ENCODE measurements around the gene COQ8A.

COQ8A gene

GRCh38 chr1:227003165-227003564 lies 63.1 kb downstream of the COQ8A start:
- CTCF ChIA-PET, result no interaction called here
- DNase-seq, result no peak
- no peak overlapping the region for H3K4me3 Mint-ChIP-seq
- H3K36me3 Mint-ChIP-seq, result no peaks in the 10 kb centered on the region
- H3K9me3 Mint-ChIP-seq, result no peaks in the 10 kb centered on the region
- H3K4me1 Mint-ChIP-seq, result no peaks in the 10 kb centered on the region
- H3K27me3 Mint-ChIP-seq, result no peaks in the 10 kb centered on the region
- H3K27ac Mint-ChIP-seq, result no peak overlapping the region

- H3K36me3 Mint-ChIP-seq, result no peaks in the 10 kb centered on the region
- no peaks in the 10 kb centered on the region for H3K9me3 Mint-ChIP-seq
- DNase-seq, result no peak
- no peak overlapping the region for H3K4me3 Mint-ChIP-seq
- peaks cover 4% of the 10 kb centered on the region for H3K27me3 Mint-ChIP-seq
- H3K27ac Mint-ChIP-seq, result no peak overlapping the region
- no peaks in the 10 kb centered on the region for H3K4me1 Mint-ChIP-seq
- CTCF ChIA-PET, result no interaction called here
Observed at GRCh38 chr1:227004796-227005195, 64.7 kb downstream of the COQ8A start.

- CTCF ChIA-PET, result interaction anchor here (0.8 kb wide), 1 partner anchor 17 kb away, joined by 3 read pairs; no protein-coding TSS in a partner anchor
- H3K36me3 Mint-ChIP-seq, result no peaks in the 10 kb centered on the region
- H3K4me3 Mint-ChIP-seq, result no peak overlapping the region
- DNase-seq, result no peak
- no peaks in the 10 kb centered on the region for H3K9me3 Mint-ChIP-seq
- no peak overlapping the region for H3K27ac Mint-ChIP-seq
- peaks cover 4% of the 10 kb centered on the region for H3K27me3 Mint-ChIP-seq
- no peaks in the 10 kb centered on the region for H3K4me1 Mint-ChIP-seq
Observed at GRCh38 chr1:227006226-227006796, 66.2 kb downstream of the COQ8A start.

- Mint-ChIP-seq H3K27ac (no peak overlapping the region), H3K4me1 (no peaks in the 10 kb centered on the region), H3K9me3 (no peaks in the 10 kb centered on the region), H3K36me3 (no peaks in the 10 kb centered on the region), H3K27me3 (peaks cover 5% of the 10 kb centered on the region), H3K4me3 (no peak overlapping the region)
- CTCF ChIA-PET, result interaction anchor here (0.6 kb wide), 1 partner anchor 47 kb away, joined by 3 read pairs; no protein-coding TSS in a partner anchor
- no peak for DNase-seq
Observed at GRCh38 chr1:227009937-227010336, 69.8 kb downstream of the COQ8A start.

GRCh38 chr1:227010645-227011044 lies 70.6 kb downstream of the COQ8A start:
- H3K27me3 Mint-ChIP-seq, result peaks cover 10% of the 10 kb centered on the region
- CTCF ChIA-PET, result interaction anchor here (0.6 to 1.1 kb wide), 2 partner anchors 46 to 384 kb away, joined by 3 read pairs; no protein-coding TSS in a partner anchor
- H3K9me3 Mint-ChIP-seq, result no peaks in the 10 kb centered on the region
- H3K4me1 Mint-ChIP-seq, result no peaks in the 10 kb centered on the region
- H3K27ac Mint-ChIP-seq, result no peak overlapping the region
- no peak overlapping the region for H3K4me3 Mint-ChIP-seq
- H3K36me3 Mint-ChIP-seq, result no peaks in the 10 kb centered on the region
- no peak for DNase-seq

GRCh38 chr1:227016990-227017389 lies 76.9 kb downstream of the COQ8A start:
- DNase-seq, result no peak
- Mint-ChIP-seq H3K4me1 (no peaks in the 10 kb centered on the region), H3K27me3 (peaks cover 6% of the 10 kb centered on the region), H3K27ac (no peak overlapping the region), H3K36me3 (no peaks in the 10 kb centered on the region), H3K9me3 (no peaks in the 10 kb centered on the region), H3K4me3 (no peak overlapping the region)
- CTCF ChIA-PET, result no interaction called here

GRCh38 chr1:227032396-227032795 lies 92.3 kb downstream of the COQ8A start:
- H3K4me3 Mint-ChIP-seq, result no peak overlapping the region
- H3K36me3 Mint-ChIP-seq, result no peaks in the 10 kb centered on the region
- DNase-seq, result no peak
- H3K9me3 Mint-ChIP-seq, result no peaks in the 10 kb centered on the region
- CTCF ChIA-PET, result no interaction called here
- H3K27me3 Mint-ChIP-seq, result no peaks in the 10 kb centered on the region
- H3K27ac Mint-ChIP-seq, result no peak overlapping the region
- H3K4me1 Mint-ChIP-seq, result no peaks in the 10 kb centered on the region

- no peaks in the 10 kb centered on the region for H3K9me3 Mint-ChIP-seq
- H3K4me1 Mint-ChIP-seq, result no peaks in the 10 kb centered on the region
- no peak overlapping the region for H3K27ac Mint-ChIP-seq
- H3K27me3 Mint-ChIP-seq, result no peaks in the 10 kb centered on the region
- H3K36me3 Mint-ChIP-seq, result no peaks in the 10 kb centered on the region
- no peak overlapping the region for H3K4me3 Mint-ChIP-seq
- CTCF ChIA-PET, result no interaction called here
- no peak for DNase-seq
Observed at GRCh38 chr1:227033880-227034279, 93.8 kb downstream of the COQ8A start.

GRCh38 chr1:227035316-227035715 lies 95.2 kb downstream of the COQ8A start:
- Mint-ChIP-seq H3K27me3 (no peaks in the 10 kb centered on the region), H3K4me1 (no peaks in the 10 kb centered on the region), H3K27ac (no peak overlapping the region), H3K9me3 (no peaks in the 10 kb centered on the region), H3K4me3 (no peak overlapping the region), H3K36me3 (no peaks in the 10 kb centered on the region)
- CTCF ChIA-PET, result no interaction called here
- no peak for DNase-seq

- Mint-ChIP-seq H3K4me1 (no peaks in the 10 kb centered on the region), H3K27ac (no peak overlapping the region), H3K9me3 (no peaks in the 10 kb centered on the region), H3K4me3 (no peak overlapping the region), H3K36me3 (no peaks in the 10 kb centered on the region), H3K27me3 (no peaks in the 10 kb centered on the region)
- CTCF ChIA-PET, result no interaction called here
- DNase-seq, result no peak
Observed at GRCh38 chr1:227037121-227037520, 97.0 kb downstream of the COQ8A start.

All from activated naive CD4-positive, alpha-beta T cell treated with anti-CD3 and anti-CD28 coated beads, Interleukin-2, amount 10 ng/mL, durations not matched to agents 7 days and 5 days (primary cell).